GM19468 (cell line): ENCODE results near the gene TMEM100.
"Not testable (repeated sequence)": the region's sequence is repeated elsewhere in the genome, so short reads cannot be mapped to it uniquely, and the experiment has no call there.

Experiments used
- ATAC-seq: cut with Tn5 transposase; IDR thresholded peaks from one replicate; pipeline ENCODE4 v1.9.1; 2021; ENCODE audit warnings: mild to moderate bottlenecking, moderate library complexity, moderate number of reproducible peaks; ENCODE audit not compliant: unreplicated experiment; ENCODE audit errors: extremely low read depth

Gene TMEM100

GRCh38 chr17:55692276-55692675 lies 30.4 kb downstream of the TMEM100 start:
- no peak for ATAC-seq

DNA sequence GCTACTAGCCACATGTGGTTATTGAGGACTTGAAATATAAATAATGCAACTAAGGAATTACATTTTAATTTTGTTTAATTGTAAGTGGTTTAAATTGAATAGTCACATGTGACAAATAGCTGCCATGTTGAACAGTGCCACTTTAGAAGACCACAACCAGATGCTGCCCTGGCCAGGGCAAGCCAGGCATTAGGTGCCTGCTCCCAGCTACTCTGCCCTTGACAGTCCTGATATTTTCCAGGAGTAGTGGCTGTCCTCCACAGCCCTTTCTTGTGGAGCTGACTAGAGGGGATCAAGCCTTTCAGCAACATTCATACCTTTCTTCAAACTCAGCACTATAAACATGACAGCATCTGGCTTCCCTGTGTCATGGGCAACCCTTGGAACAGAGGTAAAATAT lies 31.0 kb downstream of the TMEM100 start:
- no peak for ATAC-seq

DNA sequence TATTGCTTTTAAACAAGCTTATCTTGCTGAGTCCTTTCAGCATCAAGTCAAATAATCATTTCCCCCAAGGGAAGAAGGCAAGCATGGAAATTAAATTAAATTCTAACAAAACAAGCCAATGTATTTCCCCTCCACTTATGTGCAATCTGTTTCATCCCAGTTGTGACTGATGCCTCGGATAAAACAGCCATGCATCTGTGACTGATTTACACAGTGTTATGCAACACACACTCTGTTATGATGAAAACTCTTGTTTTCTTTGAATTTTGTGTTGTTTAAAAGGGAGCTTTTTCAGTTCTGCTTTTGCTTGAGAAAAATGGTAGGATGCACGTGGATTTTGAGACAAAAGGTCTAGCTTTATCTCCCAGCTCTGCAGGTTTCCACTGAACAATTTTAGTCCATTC lies 32.6 kb downstream of the TMEM100 start:
- ATAC-seq = no peak

- no peak for ATAC-seq
Observed at GRCh38 chr17:55689672-55690071, 33.0 kb downstream of the TMEM100 start.

DNA sequence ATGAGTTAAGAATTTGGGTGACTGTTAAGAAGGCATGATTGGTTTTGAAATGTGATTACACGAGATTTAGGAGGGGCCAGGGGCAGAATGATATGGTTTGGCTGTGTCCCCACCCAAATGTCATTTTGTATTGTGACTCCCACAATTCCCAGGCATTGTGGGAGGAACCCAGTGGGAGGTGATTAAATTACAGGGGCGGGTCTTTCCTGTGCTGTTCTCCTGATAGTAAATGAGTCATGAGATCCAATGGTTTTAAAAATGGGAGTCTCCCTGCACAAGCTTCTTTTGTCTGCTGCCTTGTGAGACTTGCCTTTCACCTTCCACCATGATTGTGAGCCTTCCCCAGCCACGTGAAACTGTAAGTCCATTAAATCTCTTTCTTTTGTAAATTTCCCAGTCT lies 34.6 kb downstream of the TMEM100 start:
- ATAC-seq = no peak

DNA sequence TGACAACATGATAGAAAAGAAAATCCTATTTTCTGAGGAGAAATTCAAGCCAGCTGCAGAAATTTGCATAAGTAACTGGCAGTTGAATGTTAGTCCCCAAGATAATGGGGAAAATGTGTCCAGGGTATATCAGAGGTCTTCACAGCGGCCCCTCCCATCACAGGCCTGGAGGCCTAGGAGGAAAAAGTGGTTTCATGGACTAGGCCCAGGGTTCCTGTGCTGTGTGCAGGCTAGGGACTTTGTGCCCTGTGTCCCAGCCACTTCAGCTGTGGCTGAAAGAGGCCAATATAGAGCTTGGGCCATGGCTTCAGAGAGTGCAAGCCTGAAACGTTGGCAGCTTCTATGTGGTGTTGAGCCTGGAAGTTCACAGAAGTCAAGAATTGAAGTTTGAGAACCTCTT lies 35.6 kb downstream of the TMEM100 start:
- no peak for ATAC-seq

DNA sequence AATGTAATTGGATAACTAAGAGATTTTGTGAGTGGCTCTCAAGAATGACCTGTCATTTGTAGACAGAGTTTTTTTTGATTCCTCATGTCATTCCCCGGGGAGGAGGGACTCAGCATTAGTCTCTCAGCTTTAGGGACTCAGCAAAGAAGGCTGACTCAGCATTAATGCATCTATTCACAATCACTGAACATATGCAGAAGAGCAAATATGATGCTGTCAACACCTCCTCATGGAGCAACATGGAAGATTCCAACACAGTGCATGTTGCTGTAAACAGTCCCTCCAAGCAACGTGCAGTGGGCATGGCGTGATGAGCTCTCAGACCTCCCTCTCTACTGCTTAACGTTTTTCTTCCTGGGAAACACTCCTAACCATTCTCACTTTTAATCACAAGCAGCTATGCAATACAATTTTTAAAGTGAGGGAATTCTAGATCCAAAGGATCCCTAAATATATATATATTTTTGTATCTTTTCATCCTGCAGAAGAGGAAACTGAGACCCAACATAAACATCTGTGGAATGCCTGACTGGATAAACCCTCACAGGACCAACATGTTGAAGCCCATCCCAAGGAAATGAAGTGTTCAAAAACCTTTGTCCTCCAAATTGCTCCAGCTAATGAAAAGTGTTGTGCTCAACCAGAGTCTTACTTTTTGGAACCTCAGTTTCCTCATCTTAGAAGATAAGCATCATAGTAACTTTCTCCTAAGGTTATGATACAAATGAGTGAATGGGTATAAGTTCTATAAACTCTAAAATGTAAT lies 38.9 kb downstream of the TMEM100 start:
- no peak for ATAC-seq

- no peak for ATAC-seq
Observed at GRCh38 chr17:55681342-55681700, 41.3 kb downstream of the TMEM100 start.

DNA sequence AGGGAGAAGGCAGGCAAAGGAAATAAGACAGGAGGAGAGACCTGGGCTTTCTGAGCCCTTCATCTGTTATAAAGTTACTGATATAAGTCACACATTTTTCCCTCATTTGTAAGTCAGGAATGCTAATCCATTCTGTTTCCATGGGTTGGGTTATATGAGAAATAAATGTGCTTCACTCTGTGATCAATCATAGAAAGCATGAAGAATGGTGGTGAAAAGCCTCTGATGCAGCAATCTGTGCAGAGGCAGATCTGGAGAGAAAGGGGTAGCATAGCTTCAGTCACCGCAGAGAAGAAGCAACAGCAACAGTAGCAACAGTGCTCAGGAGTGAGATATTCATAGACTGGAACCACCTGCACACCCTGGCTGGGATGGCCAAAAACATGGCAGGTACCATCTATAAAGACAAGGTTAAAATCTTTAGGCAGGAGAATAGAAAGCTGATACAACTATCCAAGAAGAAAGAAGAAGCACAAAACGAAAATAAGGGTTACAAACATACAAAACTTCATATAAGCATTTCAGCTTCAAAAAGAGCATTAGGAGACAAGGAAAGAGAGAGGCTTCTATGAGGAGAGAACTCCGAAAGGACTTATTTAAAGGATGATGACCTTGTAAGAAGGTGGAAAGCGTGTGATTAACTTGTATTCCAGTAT lies 41.9 kb downstream of the TMEM100 start:
- no peak for ATAC-seq

DNA sequence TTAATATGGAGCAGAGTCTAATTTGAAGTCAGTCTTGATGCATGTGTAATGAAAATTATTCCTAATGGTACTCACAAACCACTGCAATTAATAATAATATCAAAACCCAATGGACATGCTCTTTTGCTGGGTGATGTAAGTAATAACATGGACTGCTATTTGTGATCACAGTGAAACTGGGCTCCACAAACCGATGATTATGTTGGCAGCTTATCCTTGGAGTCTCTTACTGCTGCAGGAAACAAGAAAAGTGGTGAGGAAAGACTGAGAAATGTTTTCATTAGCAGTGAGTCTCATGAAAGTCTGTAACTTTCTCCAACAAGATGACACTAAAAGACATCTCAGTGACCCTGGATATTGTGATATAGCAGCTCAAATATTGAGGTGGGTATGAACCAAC lies 45.2 kb downstream of the TMEM100 start:
- no peak for ATAC-seq

- no peak for ATAC-seq
Observed at GRCh38 chr17:55676274-55676673, 46.4 kb downstream of the TMEM100 start.

- no peak for ATAC-seq
Observed at GRCh38 chr17:55673743-55674506, 48.7 kb downstream of the TMEM100 start.

DNA sequence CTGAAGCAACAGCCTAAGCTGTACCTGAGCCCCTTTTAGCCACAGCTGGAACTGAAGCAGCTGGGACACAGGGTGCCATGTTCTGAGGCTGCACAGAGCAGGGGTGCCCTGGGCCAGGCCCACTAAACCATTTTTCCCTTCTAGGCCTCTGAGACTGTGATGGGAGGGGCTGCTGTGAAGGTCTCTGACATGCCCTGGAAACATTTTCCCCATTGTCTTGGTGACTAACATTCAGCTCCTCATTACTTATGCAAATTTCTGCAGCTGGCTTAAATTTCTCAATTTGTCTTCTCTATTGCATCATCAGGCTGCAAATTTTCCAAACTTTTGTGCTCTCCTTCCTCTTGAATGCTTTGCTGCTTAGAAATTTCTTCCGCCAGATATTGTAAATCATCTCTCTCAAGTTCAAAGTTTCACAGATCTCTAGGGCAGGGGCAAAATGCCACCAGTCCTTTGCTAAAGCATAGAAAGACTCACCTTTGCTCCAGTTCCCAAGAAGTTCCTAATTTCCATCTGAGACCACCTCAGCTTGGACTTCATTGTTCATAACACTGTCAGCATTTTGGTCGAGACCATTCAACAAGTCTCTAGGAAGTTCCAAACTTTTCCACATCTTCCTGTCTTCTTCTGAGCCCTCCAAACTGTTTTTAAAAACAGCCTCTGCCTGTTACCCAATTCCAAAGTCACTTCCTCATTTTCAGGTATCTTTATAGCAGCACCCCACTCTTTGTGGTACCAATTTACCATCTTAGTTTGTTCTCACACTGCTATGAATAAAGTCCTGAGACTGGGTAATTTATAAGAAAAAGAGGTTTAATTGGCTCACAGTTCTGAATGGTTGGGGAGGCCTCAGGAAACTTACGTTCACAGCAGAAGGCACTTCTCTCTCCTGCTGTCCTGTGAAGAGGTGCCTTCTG lies 49.8 kb downstream of the TMEM100 start:
- ATAC-seq = no peak

DNA sequence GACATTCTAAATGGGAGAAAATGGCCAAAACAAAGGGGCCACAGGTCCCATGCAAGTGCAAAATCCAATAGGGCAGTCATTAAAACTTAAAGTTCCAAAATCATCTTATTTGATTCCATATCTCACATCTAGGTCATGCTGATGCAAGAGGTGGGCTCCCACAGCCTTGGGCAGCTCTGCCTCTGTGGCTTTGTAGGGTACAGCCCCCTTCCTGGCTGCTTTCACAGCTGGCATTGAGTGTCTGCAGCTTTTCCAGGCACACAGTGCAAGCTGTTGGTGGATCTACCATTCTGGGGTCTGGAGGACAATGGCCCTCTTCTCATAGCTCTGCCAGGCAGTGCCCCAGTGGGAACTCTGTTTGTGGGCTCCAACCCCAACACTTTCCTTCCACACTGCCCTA lies 50.7 kb downstream of the TMEM100 start:
- not testable (repeated sequence) for ATAC-seq
